Measurements from ENCODE around the gene ATXN1.

- TF ChIP-seq POLR2A (IDR thresholded peaks at IDR 0.05) (no peak), CTCF (IDR thresholded peaks at IDR 0.05) (no peak)
Measured at GRCh38 chr6:16433338-16433890, 327.8 kb downstream of the ATXN1 start.

Data from lower leg skin (tissue), 3 donors.